Keratinocyte (primary cell): ENCODE data around the gene HTR3E. TPM values are rescaled to one million over a fixed set of nuclear protein-coding genes. Genes with fewer than 3 reads are reported as not detected.

Source experiments
- DNase-seq: peaks from one replicate; pipeline ENCODE4 v3.0.0-alpha.2; 2011; ENCODE audit warnings: low read depth, missing footprints, low spot score
- FAIRE-seq: peaks from 2 replicates; lab custom pipeline; 2011; peaks lifted over from hg19 to GRCh38; lab: Jason Lieb, UNC
- H2AFZ ChIP-seq: 2 replicates; pipeline ENCODE4 v1.6.0; 2012; ENCODE audit warnings: low read length, control low read depth, inconsistent platforms; ENCODE audit not compliant: control insufficient read depth
- H3K27ac ChIP-seq: 2 replicates; pipeline ENCODE4 v1.5.1; 2011; ENCODE audit warnings: low read length; ENCODE audit not compliant: control insufficient read depth, insufficient read depth
- H3K27me3 ChIP-seq: 3 replicates; pipeline ENCODE4 v1.6.0; 2011; ENCODE audit warnings: low read length; ENCODE audit not compliant: control insufficient read depth, insufficient read depth; ENCODE audit errors: extremely low read depth
- H3K36me3 ChIP-seq, 2 experiments: 2 replicates in 1 of 2; 3 replicates in 1 of 2; pipeline ENCODE4 v1.5.1; 2011; ENCODE audit warnings: low read length in 2 of 2, mild to moderate bottlenecking in 1 of 2; ENCODE audit not compliant: control insufficient read depth in 2 of 2, insufficient read depth in 2 of 2; ENCODE audit errors: extremely low read depth in 1 of 2
- H3K4me1 ChIP-seq: 3 replicates; pipeline ENCODE4 v1.5.1; 2011; ENCODE audit warnings: low read length; ENCODE audit not compliant: control insufficient read depth, insufficient read depth; ENCODE audit errors: extremely low read depth
- H3K4me2 ChIP-seq: 3 replicates; pipeline ENCODE4 v1.6.0; 2011; ENCODE audit warnings: low read depth, low read length; ENCODE audit not compliant: control insufficient read depth, insufficient read depth; ENCODE audit errors: extremely low read depth
- H3K4me3 ChIP-seq, 3 experiments: fragments of 200-600 bp in 1 of 3; sonication (generic) in 1 of 3; 2 replicates in 2 of 3; 3 replicates in 1 of 3; pipeline ENCODE4 v1.5.1; 2011 to 2016; ENCODE audit warnings: low read length in 3 of 3, mild to moderate bottlenecking in 3 of 3, control low read depth in 2 of 3, inconsistent platforms in 1 of 3, low read depth in 1 of 3, mixed read lengths in 1 of 3, mixed run types in 1 of 3, moderate library complexity in 1 of 3; ENCODE audit not compliant: control insufficient read depth in 2 of 3, insufficient read depth in 2 of 3; ENCODE audit errors: extremely low read depth in 1 of 3
- H3K79me2 ChIP-seq: 2 replicates; pipeline ENCODE4 v1.6.0; 2012; ENCODE audit warnings: low read length; ENCODE audit not compliant: control insufficient read depth, insufficient read depth
- H3K9ac ChIP-seq: 3 replicates; pipeline ENCODE4 v1.6.0; 2011; ENCODE audit warnings: low read length; ENCODE audit not compliant: control insufficient read depth, insufficient read depth; ENCODE audit errors: extremely low read depth
- H3K9me1 ChIP-seq: 3 replicates; pipeline ENCODE4 v1.6.0; 2011; ENCODE audit warnings: low read length; ENCODE audit not compliant: control insufficient read depth, insufficient read depth; ENCODE audit errors: extremely low read depth
- H3K9me3 ChIP-seq: 2 replicates; pipeline ENCODE4 v1.5.1; 2012; ENCODE audit warnings: low read depth, low read length; ENCODE audit not compliant: control insufficient read depth
- H4K20me1 ChIP-seq: 3 replicates; pipeline ENCODE4 v1.6.0; 2011; ENCODE audit warnings: low read length; ENCODE audit not compliant: control insufficient read depth, insufficient read depth; ENCODE audit errors: extremely low read depth
- EZH2 ChIP-seq: IDR thresholded peaks from one replicate; pipeline ENCODE4 v1.6.1; 2012; ENCODE audit warnings: inconsistent platforms, mild to moderate bottlenecking, low read length, moderate library complexity
- dilution Hi-C: fragments of 300-500 bp; cut with MboI; formaldehyde crosslinking; loops from one replicate; pipeline ENCODE4 v1.7.0; 2020; ENCODE audit warnings: low sequenced_read_pairs; ENCODE audit not compliant: extremely low pct_ligation_motif_present
- polyA plus RNA-seq, 5 experiments: library from polyadenylated mRNA; depleted of rRNA in 3 of 5; stranded (reverse) in 3 of 5; stranded (forward) in 1 of 5; unstranded in 1 of 5; fragments of >200 nt; gene quantifications; 1 replicate in 1 of 5; 2 replicates in 3 of 5; 3 replicates in 1 of 5; pipeline versions ENCODE4 v1.2.1 to v1.2.3, GENCODE V29; 2011 to 2012; ENCODE audit warnings: missing spikeins in 2 of 5, low read depth in 1 of 5, low replicate concordance in 1 of 5
- TF ChIP-seq, protein P1 (sequence below), 3 experiments: IDR thresholded peaks in 1 of 3; conservative IDR thresholded peaks in 1 of 3; optimal IDR thresholded peaks in 1 of 3; 2 replicates in 2 of 3; 3 replicates in 1 of 3; pipeline versions ENCODE3 to v1.5.1; 2011; ENCODE audit warnings: low read length in 3 of 3, mild to moderate bottlenecking in 3 of 3, moderate library complexity in 2 of 3, control low read depth in 1 of 3, inconsistent platforms in 1 of 3; ENCODE audit not compliant: insufficient read depth in 2 of 3; ENCODE audit errors: extremely low read depth in 1 of 3

The HTR3E gene
- polyA plus RNA-seq, 1 donor (not counting 4 experiments of a cell fraction or from before 2014, with no cell fraction given): not detected

- no peaks in the 10 kb centered on the region for H3K9me1 ChIP-seq
- TF ChIP-seq, protein P1, sequence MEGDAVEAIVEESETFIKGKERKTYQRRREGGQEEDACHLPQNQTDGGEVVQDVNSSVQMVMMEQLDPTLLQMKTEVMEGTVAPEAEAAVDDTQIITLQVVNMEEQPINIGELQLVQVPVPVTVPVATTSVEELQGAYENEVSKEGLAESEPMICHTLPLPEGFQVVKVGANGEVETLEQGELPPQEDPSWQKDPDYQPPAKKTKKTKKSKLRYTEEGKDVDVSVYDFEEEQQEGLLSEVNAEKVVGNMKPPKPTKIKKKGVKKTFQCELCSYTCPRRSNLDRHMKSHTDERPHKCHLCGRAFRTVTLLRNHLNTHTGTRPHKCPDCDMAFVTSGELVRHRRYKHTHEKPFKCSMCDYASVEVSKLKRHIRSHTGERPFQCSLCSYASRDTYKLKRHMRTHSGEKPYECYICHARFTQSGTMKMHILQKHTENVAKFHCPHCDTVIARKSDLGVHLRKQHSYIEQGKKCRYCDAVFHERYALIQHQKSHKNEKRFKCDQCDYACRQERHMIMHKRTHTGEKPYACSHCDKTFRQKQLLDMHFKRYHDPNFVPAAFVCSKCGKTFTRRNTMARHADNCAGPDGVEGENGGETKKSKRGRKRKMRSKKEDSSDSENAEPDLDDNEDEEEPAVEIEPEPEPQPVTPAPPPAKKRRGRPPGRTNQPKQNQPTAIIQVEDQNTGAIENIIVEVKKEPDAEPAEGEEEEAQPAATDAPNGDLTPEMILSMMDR (optimal IDR thresholded peaks at IDR 0.05 in 1 of 3, IDR thresholded peaks at IDR 0.05 in 1 of 3, conservative IDR thresholded peaks at IDR 0.05 in 1 of 3; ENCODE audit: extremely low read depth in 1 of 3, insufficient read depth in 2 of 3, low read length in 3 of 3): no peak
- TF ChIP-seq EZH2: no peak
Measured at GRCh38 chr3:184078851-184079250, 18.0 kb upstream of the HTR3E start.

GRCh38 chr3:184081116-184081830 lies 15.6 kb upstream of the HTR3E start:
- Histone ChIP-seq H3K4me1 (peaks cover 9% of the 10 kb centered on the region), H3K27ac (no peak overlapping the region), H3K79me2 (no peaks in the 10 kb centered on the region), H3K4me3 (no peak overlapping the region), H3K9me3 (peaks cover 2% of the 10 kb centered on the region), H4K20me1 (no peaks in the 10 kb centered on the region), H2AFZ (no peak overlapping the region), H3K9me1 (no peaks in the 10 kb centered on the region), H3K4me2 (no peak overlapping the region), H3K27me3 (no peaks in the 10 kb centered on the region), H3K36me3 (no peaks in the 10 kb centered on the region), H3K9ac (no peak overlapping the region)
- FAIRE-seq (no peak), DNase-seq (no peak)
- dilution Hi-C loops: no loop called here
- TF ChIP-seq EZH2: no peak
- TF ChIP-seq, protein P1 (optimal IDR thresholded peaks at IDR 0.05 in 1 of 3, IDR thresholded peaks at IDR 0.05 in 1 of 3, conservative IDR thresholded peaks at IDR 0.05 in 1 of 3; ENCODE audit: extremely low read depth in 1 of 3, insufficient read depth in 2 of 3, low read length in 3 of 3): no peak

More at GRCh38 chr3:184078851-184079250, 18.0 kb upstream of the HTR3E start:
- DNase-seq (no peak), FAIRE-seq (no peak)
- H3K4me2 ChIP-seq: no peak overlapping the region
- dilution Hi-C loops: no loop called here
- no peak overlapping the region for H3K4me3 ChIP-seq
- H3K4me1 ChIP-seq: no peaks in the 10 kb centered on the region
- H2AFZ ChIP-seq: no peak overlapping the region
- no peaks in the 10 kb centered on the region for H3K9me3 ChIP-seq
- no peak overlapping the region for H3K27ac ChIP-seq
- no peaks in the 10 kb centered on the region for H3K36me3 ChIP-seq
- no peaks in the 10 kb centered on the region for H3K27me3 ChIP-seq
- no peak overlapping the region for H3K9ac ChIP-seq
- no peaks in the 10 kb centered on the region for H3K79me2 ChIP-seq
- H4K20me1 ChIP-seq: no peaks in the 10 kb centered on the region
